ENCODE results near the gene FAT1.

- TF ChIP-seq CTCF (IDR thresholded peaks at IDR 0.05) (no peak), POLR2A (IDR thresholded peaks at IDR 0.05) (no peak)
Observed at GRCh38 chr4:186634591-186635128, 89.0 kb downstream of the FAT1 start.

Measured in right lobe of liver (tissue), 4 donors.